NCI-H187 treated with DMSO at 0.1 percent for 48 hours (cell line): ENCODE data around the gene CCDC69.
"Not testable (repeated sequence)": the region's sequence is repeated elsewhere in the genome, so short reads cannot be mapped to it uniquely, and the experiment has no call there.

Source experiments
- DNase-seq: peaks from one replicate; lab custom pipeline; 2025; lab: John Stamatoyannopoulos, UW

Gene CCDC69

GRCh38 chr5:151189151-151189550 is 34.7 kb downstream of the CCDC69 start:
- DNase-seq, result no peak

- no peak for DNase-seq
These were observed 37.4 kb downstream of the CCDC69 start for GRCh38 chr5:151186538-151186937.

- DNase-seq, result no peak
These were observed 37.8 kb downstream of the CCDC69 start for GRCh38 chr5:151186052-151186451.

DNA sequence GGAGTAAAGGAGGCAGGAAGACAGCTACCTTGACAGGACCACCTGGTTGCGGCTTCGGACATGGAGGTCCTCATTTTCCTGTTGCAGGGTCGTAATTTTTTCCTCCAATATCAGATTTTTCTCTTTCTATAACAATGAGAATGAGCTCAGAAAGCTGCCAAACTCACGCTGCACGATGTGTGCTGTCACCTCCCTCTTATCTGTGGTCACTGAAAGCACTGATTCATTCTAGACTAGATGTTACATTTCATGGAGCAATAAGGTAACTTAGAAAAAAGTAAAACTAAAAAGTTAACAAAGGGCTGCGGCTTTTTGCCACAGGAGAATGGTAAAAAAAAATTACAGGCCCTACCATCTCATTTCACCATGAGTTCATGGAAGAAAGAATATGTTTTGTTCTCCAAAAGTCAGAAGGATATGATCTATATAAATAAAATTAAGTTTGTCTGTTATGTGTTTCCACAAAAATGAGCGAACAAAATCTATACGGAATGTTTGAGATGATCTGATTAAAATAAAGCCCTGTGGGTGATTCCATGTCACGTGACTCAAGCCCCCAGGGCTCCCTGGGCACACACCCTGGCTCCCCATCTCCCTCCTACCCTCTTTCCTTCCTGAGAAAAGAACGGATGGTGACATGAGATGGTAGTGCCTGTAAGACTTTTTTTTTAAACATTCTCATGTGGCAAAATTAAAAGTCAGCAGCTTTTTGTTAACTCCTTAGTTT is 39.4 kb downstream of the CCDC69 start:
- no peak for DNase-seq

DNA sequence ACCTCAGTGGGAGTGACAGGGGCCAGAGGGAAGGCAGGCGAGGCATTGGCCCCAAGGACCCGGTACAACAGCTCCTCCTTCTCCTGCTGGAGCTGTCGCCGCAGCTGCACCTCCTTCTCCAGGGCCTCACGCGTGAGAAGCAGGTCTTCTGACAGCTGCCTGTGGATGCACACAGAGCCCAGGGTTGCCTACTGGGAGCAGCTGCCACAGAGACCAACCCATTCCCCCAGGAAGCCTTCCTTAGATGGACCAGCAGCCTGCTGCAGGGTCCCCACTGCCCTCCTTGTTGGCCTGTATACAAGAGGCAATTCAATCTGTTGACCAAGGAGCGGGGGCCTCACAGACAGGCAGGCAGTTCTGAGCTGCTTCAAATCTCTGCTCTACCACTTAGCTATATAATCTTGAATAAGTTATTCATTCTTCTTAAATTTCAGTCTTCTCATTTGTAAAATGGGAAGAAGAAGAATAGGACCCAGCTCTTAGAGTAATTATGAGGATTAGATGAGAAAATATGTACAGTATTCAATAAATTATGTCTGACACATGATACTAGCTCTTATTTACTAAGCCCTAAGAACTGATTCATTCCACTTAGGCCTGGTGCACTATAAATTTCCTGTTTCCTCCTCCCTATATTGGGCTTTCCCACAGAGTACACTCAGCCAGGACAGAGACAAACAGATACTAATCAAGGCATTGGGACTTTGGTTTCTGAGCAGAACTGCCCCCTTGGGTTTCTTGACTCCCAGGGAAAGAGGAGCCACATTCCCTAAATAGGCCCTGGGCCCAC is 40.2 kb downstream of the CCDC69 start:
- no peak for DNase-seq

DNA sequence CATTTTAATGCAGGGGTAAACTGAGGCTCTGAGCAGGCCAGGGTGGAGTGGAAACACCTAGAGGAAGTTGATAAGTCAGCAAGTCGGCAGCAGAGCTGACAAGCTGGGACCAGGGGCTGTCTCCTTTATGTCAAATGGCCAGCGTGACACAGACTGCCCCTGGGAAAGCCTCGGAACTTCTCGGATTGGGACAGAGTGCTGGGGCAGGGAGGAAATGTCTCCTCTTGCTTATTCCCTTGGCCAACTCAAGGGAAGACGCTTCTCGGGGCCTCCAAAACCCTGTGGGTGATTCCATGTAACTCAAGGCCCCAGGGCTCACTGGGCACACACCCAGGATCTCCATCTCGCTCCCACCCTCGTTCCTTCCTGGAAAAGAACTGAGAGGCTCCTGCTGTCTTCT is 40.9 kb downstream of the CCDC69 start:
- DNase-seq, result no peak

- no peak for DNase-seq
These were observed 41.4 kb downstream of the CCDC69 start for GRCh38 chr5:151182524-151182900.

DNA sequence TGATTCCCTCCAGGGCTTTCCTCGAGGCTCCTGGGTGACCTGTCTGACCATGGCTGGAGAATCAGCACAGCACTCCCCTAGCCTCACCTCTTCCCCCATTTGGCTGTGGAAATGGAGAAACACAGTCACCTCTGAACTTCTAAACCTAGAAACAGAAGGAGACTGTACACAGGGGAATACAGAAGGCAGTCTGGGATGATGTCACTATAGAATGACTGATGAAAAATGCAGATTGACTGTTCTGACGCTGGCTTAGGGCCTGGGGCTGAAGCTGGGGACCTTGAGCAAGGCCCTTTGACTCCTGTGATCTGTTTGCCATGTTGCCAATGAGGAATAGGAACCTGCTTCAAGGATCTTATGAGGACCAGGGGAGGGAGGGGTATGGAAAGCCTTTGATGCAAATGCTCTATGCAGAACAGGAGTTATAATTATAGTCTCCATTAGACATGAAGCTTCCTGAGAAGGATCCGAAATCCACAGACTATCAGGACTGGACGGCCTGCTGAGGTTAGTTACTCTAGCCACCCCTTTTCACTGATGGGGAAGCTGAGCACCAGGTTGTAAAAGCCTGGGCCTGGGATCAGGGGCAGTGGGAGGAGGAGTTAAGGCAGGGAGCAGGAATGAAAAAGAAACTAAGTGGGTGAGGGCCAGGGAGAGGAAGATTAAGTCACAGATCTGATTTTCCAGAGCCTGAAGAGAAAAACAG is 41.9 kb downstream of the CCDC69 start:
- DNase-seq, result no peak

DNA sequence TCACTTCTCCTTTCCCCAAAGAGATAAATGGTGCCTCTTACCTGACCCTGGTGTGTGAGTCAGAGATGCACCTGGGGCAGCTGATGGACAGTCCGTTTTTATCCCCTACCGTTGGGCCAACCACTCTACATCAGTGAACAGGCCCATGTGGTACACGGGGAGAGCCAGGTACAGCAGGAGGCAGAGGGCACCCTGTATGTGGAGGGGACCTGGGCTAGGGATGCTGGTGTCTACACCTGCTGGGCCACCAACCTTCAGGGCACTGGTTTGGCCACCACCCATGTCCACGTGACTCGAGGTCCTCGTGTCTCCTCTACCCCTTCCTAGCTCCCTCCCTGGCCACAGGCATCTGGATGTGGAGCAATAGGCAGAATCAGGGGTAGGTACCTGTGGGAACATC is 43.6 kb downstream of the CCDC69 start:
- no peak for DNase-seq

DNA sequence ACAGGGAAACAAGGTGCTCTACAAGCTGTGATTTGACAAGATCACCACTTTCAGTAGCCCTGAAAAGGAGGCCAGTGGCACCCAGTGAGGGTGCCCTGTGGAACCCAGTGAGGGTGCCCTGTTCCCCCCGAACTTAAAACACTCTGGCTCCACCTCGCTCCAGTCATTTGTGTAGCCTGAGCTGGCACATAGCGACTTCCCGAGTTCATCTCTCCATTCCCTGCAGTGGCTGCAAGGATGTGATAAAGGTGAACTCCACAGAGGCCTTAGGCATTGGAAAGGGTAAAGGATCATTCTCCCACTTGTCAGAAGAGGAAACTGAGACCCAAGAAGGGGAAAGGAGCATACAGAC is 44.4 kb downstream of the CCDC69 start:
- no peak for DNase-seq

DNA sequence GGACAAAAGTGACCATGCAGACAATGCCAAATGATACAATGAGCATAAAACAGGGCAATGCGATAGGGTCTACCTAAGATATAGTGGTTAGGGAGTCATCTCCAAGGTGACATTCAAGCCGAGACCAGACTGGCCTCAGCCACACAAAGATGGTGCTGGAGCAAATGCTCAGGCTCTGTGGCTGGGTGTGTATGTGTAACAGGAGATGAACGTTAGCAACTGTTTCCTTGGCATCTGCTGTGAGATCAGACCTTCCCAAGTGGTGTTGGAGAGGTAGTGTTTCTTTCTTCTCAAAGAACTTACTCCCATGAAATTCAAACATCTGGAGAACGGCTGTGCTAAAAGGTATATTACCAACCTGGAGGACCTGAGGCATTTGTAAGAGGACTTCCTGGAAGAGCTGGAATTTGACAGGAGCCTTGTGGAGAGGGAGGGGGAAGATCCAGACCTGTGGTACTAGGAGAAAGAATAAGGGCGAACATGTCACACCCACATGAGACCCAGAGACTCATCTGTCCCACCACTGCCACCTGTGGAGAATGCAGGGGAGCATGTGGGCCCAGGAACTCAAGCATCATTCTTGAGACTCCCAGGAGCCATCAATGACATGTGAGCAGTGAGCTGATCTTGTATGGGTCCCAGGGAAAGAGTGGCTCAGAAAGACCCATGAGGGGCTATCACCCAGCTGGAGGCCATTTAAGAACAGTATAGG is 45.0 kb downstream of the CCDC69 start:
- no peak for DNase-seq

DNA sequence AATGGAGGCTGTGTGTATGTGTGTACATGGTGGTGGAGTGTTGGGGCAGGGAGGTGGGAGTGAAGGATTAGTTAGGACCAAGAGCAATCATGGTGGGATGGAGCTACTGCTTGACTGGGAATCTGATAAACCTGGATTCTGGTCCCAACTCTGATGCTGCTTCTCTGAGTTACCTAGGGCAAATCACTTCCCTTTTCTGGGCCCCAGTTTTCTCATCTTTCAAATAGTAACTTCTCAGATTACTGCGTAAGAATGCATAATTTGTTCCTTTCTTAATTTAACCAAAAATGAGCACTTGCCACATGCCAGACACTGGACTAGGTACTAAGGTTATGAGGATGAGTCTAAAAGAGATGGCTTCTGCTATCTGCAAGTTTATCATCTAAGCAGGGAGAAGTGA is 45.5 kb downstream of the CCDC69 start:
- DNase-seq, result no peak

DNA sequence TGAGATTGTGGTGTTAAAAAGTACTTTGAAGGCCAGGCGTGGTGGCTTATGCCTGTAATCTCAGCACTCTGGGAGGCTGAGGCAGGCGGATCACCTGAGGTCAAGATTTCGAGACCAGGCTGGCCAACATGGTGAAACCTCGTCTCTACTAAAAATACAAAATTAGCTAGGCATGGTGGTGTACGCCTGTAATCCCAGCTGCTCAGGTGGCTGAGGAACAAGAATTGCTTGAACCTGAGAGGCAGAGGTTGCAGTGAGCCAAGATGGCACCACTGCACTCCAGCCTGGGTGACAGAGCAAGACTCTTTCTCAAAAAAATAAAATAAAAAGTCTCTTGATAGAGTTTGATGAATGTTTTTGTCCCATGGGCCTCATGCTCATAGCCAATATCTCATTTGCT is 47.6 kb downstream of the CCDC69 start:
- not testable (repeated sequence) for DNase-seq

DNA sequence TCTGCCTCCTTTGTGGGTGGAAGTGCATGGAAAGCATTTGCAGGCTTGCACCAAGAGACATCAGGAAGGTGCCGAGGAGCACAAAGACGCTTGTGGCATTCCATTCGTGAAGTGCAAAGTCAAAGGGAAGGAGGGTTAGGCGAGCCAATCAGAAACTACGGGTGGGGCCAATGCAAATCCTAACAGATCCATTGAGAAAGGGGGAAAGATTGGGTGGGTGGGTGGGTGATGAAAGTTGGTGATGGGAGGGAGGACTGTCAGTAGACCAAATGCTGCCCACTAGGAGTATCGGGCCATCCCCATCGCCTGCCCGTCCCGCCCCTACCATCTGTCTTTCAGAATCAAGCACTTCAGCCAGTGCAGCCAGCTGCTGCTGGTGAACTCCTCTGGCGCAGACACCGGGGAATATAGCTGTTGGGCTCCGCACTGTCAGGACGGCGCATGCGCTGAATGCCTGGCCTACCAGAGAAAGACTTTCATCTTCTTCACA is 49.2 kb downstream of the CCDC69 start:
- no peak for DNase-seq

DNA sequence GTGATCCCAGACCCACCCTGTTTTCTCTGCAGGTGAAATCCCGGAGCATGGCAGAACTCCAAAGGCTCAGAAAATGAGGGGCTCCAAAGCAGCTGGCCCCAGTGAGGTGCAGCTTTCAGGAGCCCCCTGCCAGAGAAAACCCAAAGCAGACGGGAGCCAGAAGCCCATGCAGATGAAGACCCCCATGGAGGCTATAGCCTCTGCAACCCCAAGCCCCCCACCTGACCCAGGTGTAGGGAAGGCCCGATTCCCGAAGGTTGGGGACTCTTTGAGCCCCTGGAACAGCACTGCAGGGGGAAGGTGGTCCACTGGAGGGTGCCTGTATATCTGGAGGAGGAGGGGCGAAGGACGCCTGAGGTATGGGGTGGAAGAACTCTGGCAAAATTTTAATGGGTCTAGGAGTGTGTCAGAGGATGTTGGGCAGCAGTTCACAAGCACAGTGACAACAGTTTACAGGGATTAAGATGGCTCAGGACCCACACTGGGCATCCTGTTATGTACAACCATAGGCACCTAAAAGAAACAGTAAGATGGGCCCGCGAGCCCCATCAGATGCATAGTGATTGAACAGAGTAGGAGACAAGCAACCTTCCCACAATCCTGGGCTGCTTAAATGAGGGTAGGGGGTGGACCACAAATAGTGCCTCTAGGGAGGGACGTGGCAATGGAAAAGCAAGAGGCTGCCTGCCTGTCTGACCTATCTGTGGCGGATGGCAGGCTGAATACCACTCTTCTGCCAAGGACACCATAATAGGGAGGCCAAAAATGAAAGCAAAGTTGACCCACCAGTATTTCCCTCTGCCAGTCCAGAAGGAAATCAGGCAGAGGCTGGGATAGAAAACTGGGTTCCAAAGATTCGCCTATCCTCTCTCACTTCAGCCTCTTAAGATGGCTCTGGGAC is 49.9 kb downstream of the CCDC69 start:
- no peak for DNase-seq

DNA sequence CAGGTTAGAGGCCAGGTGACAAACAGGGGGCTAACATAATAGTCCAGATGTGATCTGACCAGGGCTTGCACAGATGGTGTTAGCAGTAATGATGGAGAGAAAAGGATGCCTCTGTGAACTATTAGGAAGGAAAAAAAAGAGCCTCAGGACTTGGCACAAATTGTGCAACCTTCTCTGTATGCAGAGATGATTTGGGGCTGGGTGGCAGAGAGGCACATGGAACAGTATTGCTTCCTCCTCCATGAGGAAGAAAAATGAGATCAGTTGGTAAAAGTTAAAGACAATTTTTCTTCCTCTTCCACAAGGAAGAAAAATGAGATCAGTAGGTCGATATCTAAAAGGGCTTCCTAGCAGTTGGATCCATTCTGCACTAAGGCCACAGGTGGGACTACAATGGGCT is 52.4 kb downstream of the CCDC69 start:
- no peak for DNase-seq

DNA sequence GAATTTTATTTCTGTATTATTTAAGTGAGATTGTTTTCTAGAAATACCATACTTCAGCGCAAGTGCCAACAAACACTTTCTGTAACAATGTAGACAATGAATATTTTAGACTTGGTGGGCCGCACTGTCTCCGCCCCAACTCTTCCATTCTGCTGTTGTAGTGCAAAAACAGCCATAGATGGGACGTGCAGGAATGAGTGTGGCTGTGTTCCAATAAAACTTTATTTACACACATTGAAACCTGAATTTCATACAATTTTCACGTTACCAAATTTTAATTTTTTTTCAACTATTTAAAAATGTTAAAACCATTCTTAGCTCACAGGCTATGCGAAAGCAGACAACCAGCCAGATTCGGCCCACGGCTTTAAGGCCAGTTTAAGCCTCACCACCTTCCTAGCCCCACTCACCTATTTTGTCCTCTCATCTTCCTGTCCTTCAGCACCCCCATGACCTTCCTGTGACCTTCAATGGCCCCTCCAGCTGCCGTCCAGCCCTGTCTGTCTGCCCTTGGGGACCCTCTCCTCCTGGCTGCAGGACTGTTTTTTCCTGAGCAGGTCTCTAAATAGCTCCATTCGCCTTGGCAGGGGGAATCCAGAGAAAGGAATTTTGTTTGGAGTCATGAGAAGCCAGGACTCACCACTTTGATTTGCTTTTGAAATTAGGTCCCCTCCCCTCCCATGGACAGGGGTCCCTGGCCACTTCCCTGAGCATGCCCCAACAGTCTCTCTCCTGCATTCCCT is 55.1 kb downstream of the CCDC69 start:
- no peak for DNase-seq

DNA sequence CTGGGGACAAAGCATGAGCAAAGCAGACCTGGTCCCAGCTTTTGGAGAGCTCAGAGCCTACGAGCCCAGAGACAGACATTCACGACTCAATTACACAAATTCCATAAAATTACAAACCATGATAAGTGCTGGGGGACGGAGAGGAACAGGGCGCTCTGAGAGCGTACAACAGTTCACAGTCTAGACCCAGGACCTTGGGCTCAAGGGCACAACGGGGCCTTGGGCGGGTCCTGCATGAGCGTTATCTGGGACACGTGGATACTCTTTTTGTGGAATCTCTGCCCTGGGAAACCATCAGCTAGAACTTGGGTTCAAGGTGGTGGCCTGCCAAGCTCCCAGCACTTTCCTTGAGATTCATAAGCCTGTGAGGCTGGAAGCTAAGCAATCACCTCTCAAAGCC is 56.9 kb downstream of the CCDC69 start:
- DNase-seq, result no peak

DNA sequence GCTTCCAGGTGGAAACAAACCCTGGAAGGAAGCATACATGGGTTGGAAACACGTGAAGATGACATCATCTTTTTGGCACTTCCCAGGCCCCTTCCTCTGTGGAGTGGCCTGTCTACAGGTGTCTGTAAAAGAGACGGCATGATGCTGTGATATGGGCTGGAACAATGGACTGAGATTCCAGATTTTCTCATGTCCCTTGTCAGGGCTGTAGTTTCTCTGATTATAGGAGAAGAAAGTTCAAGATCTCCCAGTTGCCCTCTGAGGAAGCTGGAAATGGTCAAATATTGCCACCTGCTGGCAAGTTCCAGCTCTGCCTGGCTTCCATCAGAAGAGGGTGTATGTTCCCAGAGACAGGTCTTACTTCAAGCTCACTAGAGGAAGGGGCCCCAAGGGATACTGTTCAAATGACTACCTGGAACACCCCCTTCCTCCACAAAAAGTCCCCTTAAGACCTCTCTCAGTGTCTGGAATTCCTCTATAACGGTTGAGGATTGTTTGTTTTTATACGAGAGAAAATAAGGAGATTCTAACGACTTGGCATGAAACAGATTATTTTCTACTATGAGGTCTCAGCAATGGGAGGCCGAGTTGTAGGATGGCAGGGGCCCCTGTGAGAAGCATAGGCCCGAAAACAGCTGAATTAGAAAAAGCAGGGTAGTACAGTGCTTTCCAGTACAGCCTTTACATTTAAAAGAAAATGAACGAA is 59.1 kb downstream of the CCDC69 start:
- DNase-seq, result no peak

DNA sequence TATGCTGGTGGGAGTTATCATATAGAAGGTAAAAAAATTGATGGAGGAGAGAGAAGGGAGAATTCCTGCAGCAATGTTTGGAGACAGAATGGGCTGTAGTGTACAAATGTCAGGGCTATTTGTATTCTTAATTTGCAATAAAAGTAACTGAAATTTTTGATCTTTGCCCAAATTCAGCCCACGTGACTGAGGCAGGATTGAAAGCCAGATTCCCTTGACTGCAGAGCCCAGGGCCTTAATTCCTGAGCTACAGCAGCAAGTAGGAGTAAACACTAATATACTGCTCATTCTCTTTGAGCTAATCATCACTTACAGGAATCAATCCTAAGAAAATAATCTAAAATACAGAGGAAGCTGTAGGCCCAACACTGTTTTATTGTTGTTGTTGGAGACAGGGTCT is 61.1 kb downstream of the CCDC69 start:
- no peak for DNase-seq
